Fibroblast of lung (primary cell): ENCODE measurements around the gene BIRC7.

Experiments used
- CTCF ChIP-seq, 2 donors: IDR thresholded peaks in 1 of 2; conservative IDR thresholded peaks in 1 of 2; 1 replicate in 1 of 2; 2 replicates in 1 of 2; pipeline ENCODE4 v1.5.1; 2011 to 2012; ENCODE audit warnings: low read length in 2 of 2, control low read depth in 1 of 2, inconsistent platforms in 1 of 2, low read depth in 1 of 2, mild to moderate bottlenecking in 1 of 2
- EZH2 ChIP-seq: IDR thresholded peaks from 2 replicates; pipeline ENCODE4 v1.5.1; 2012; ENCODE audit warnings: low read length, control low read depth, mild to moderate bottlenecking; ENCODE audit errors: missing control alignments

GRCh38 chr20:63269724-63270123, 34.0 kb downstream of the BIRC7 start:
- no peak for TF ChIP-seq CTCF (conservative IDR thresholded peaks at IDR 0.05 in 1 of 2, IDR thresholded peaks at IDR 0.05 in 1 of 2; ENCODE audit: low read depth in 1 of 2, low read length in 2 of 2)
- TF ChIP-seq EZH2, result no peak
